ENCODE results near the gene PTGIS. TPM values are rescaled to one million over a fixed set of nuclear protein-coding genes. Genes with fewer than 3 reads are reported as not detected.

PTGIS gene
- total and polyA plus RNA-seq, 5 donors, result 19.9 to 98.4 (median 53.6) TPM

- H3K27me3 ChIP-seq (ENCODE audit: control insufficient read depth, insufficient read depth), result no peaks in the 10 kb centered on the region
- no peaks in the 10 kb centered on the region for H3K9me3 ChIP-seq (ENCODE audit: control insufficient read depth, low read length)
- 77% methylated on average over 5 of the region's 5 CpGs for WGBS
- H3K4me3 ChIP-seq (ENCODE audit: low read length), result no peak overlapping the region
- no peak for ATAC-seq
- DNase-seq, result no peak
- no peak overlapping the region for H3K27ac ChIP-seq (ENCODE audit: low read length)
- H3K4me1 ChIP-seq (ENCODE audit: control insufficient read depth, insufficient read depth, low read length), result peaks cover 3% of the 10 kb centered on the region
- intact Hi-C loops (cut with DNase I), result no loop called here
These were observed 107.0 kb downstream of the PTGIS start for GRCh38 chr20:49460916-49461315.

GRCh38 chr20:49460131-49460530 lies 107.8 kb downstream of the PTGIS start:
- 77% methylated on average over 6 of the region's 6 CpGs for WGBS
- H3K27ac ChIP-seq (ENCODE audit: low read length), result no peak overlapping the region
- intact Hi-C loops (cut with DNase I), result no loop called here
- ATAC-seq (no peak), DNase-seq (no peak)
- no peaks in the 10 kb centered on the region for H3K9me3 ChIP-seq (ENCODE audit: control insufficient read depth, low read length)
- no peak overlapping the region for H3K4me3 ChIP-seq (ENCODE audit: low read length)
- H3K27me3 ChIP-seq (ENCODE audit: control insufficient read depth, insufficient read depth), result no peaks in the 10 kb centered on the region
- peaks cover 3% of the 10 kb centered on the region for H3K4me1 ChIP-seq (ENCODE audit: control insufficient read depth, insufficient read depth, low read length)

- ATAC-seq (no peak), DNase-seq (no peak)
- no peaks in the 10 kb centered on the region for H3K27me3 ChIP-seq (ENCODE audit: control insufficient read depth, insufficient read depth)
- H3K4me1 ChIP-seq (ENCODE audit: control insufficient read depth, insufficient read depth, low read length), result peaks cover 3% of the 10 kb centered on the region
- H3K27ac ChIP-seq (ENCODE audit: low read length), result no peak overlapping the region
- no peaks in the 10 kb centered on the region for H3K9me3 ChIP-seq (ENCODE audit: control insufficient read depth, low read length)
- 76% methylated on average over 6 of the region's 6 CpGs for WGBS
- H3K4me3 ChIP-seq (ENCODE audit: low read length), result no peak overlapping the region
- intact Hi-C loops (cut with DNase I), result no loop called here
These were observed 108.3 kb downstream of the PTGIS start for GRCh38 chr20:49459684-49460083.

- no peak overlapping the region for H3K27ac ChIP-seq (ENCODE audit: low read length)
- ATAC-seq (no peak), DNase-seq (no peak)
- H3K27me3 ChIP-seq (ENCODE audit: control insufficient read depth, insufficient read depth), result no peaks in the 10 kb centered on the region
- intact Hi-C loops (cut with DNase I), result no loop called here
- H3K9me3 ChIP-seq (ENCODE audit: control insufficient read depth, low read length), result no peaks in the 10 kb centered on the region
- peaks cover 3% of the 10 kb centered on the region for H3K4me1 ChIP-seq (ENCODE audit: control insufficient read depth, insufficient read depth, low read length)
- WGBS, result 59% methylated on average over 1 of the region's 1 CpG
- H3K4me3 ChIP-seq (ENCODE audit: low read length), result no peak overlapping the region
These were observed 110.5 kb downstream of the PTGIS start for GRCh38 chr20:49457444-49457843.

- H3K4me3 ChIP-seq (ENCODE audit: low read length), result no peak overlapping the region
- intact Hi-C loops (cut with DNase I), result no loop called here
- WGBS, result 91% methylated on average over 6 of the region's 6 CpGs
- DNase-seq, result no peak
- no peaks in the 10 kb centered on the region for H3K9me3 ChIP-seq (ENCODE audit: control insufficient read depth, low read length)
- H3K27me3 ChIP-seq (ENCODE audit: control insufficient read depth, insufficient read depth), result no peaks in the 10 kb centered on the region
- no peak for ATAC-seq
- no peak overlapping the region for H3K27ac ChIP-seq (ENCODE audit: low read length)
- H3K4me1 ChIP-seq (ENCODE audit: control insufficient read depth, insufficient read depth, low read length), result peaks cover 8% of the 10 kb centered on the region
These were observed 111.3 kb downstream of the PTGIS start for GRCh38 chr20:49456646-49457045.

- Histone ChIP-seq H3K27ac (ENCODE audit: low read length) (no peak overlapping the region), H3K27me3 (ENCODE audit: control insufficient read depth, insufficient read depth) (no peaks in the 10 kb centered on the region), H3K4me1 (ENCODE audit: control insufficient read depth, insufficient read depth, low read length) (peaks cover 6% of the 10 kb centered on the region), H3K4me3 (ENCODE audit: low read length) (no peak overlapping the region), H3K9me3 (ENCODE audit: control insufficient read depth, low read length) (no peaks in the 10 kb centered on the region)
- ATAC-seq (no peak), DNase-seq (no peak)
- intact Hi-C loops (cut with DNase I), result no loop called here
- WGBS, result 86% methylated on average over 6 of the region's 6 CpGs
These were observed 112.2 kb downstream of the PTGIS start for GRCh38 chr20:49455691-49456090.

Other genes starting within 250 kb of the PTGIS start
- gene KCNB1, start 85.5 kb downstream of the PTGIS start, total RNA-seq, result 1 to 10 TPM in 2 of 4 donors, under 1 TPM in 2; 0.35 to 1.6 (median 0.79) TPM
- gene KCNB1, start 85.5 kb downstream of the PTGIS start, polyA plus RNA-seq, result 0.66 TPM
- 10 to 100 TPM; 22.6 to 33.6 (median 23.7) TPM for gene B4GALT5, start 145.7 kb upstream of the PTGIS start, total RNA-seq
- 13.8 TPM for gene B4GALT5, start 145.7 kb upstream of the PTGIS start, polyA plus RNA-seq
- gene SLC9A8, start 244.7 kb upstream of the PTGIS start, total RNA-seq, result 1 to 10 TPM; 6.9 to 7.3 (median 7.3) TPM
- gene SLC9A8, start 244.7 kb upstream of the PTGIS start, polyA plus RNA-seq, result 6.0 TPM